B cell (primary cell): ENCODE data around the gene PGM1. TPM values are rescaled to one million over a fixed set of nuclear protein-coding genes. Genes with fewer than 3 reads are reported as not detected.

ENCODE experiments used
- ATAC-seq: fragments of 200-7000 bp; cut with Tn5 transposase; one replicate; pipeline ENCODE4 v1.10.0; 2021; ENCODE audit warnings: low read depth, mild to moderate bottlenecking, moderate number of reproducible peaks, moderate library complexity
- CTCF ChIA-PET: fragments of 350-600 bp; sonication (Branson Sonifier 250); formaldehyde crosslinking; loops from one replicate; lab custom pipeline; 2021; ENCODE audit warnings: antibody characterized with exemption, inconsistent platforms; lab: Charles Lee
- POLR2A ChIA-PET: fragments of 350-600 bp; sonication (Branson Sonifier 250); formaldehyde crosslinking; loops from one replicate; lab custom pipeline; 2021; ENCODE audit warnings: antibody characterized with exemption; lab: Charles Lee
- DNase-seq: peaks from one replicate; pipeline ENCODE4 v3.0.0; 2013
- H2AFZ ChIP-seq: 2 replicates; pipeline ENCODE4 v1.6.1; 2012; ENCODE audit warnings: mild to moderate bottlenecking, low read depth, low read length; ENCODE audit not compliant: insufficient read depth, poor library complexity, severe bottlenecking
- H3K27ac ChIP-seq, 2 donors: 1 replicate in 1 of 2; 2 replicates in 1 of 2; pipeline ENCODE4 v1.5.1; 2012 to 2013; ENCODE audit warnings: low read length in 2 of 2, mild to moderate bottlenecking in 2 of 2, moderate library complexity in 1 of 2
- H3K27me3 ChIP-seq, 4 experiments: fragments of 200-600 bp in 1 of 4; sonication (generic) in 1 of 4; replicated peaks in 1 of 4; 1 replicate in 2 of 4; 2 replicates in 2 of 4; pipeline versions ENCODE4 v1.6.1 to v1.7.0; 2013 to 2016; ENCODE audit warnings: low read length in 3 of 4, mild to moderate bottlenecking in 2 of 4, mixed read lengths in 1 of 4, moderate library complexity in 1 of 4; ENCODE audit not compliant: insufficient read depth in 4 of 4, control insufficient read depth in 3 of 4; ENCODE audit errors: control extremely low read depth in 1 of 4
- H3K36me3 ChIP-seq, 2 experiments: replicated peaks in 1 of 2; 1 replicate in 1 of 2; 2 replicates in 1 of 2; pipeline versions ENCODE4 v1.6.1 to v1.7.1; 2013; ENCODE audit warnings: low read length in 1 of 2; ENCODE audit not compliant: insufficient read depth in 2 of 2, control insufficient read depth in 1 of 2; ENCODE audit errors: control extremely low read depth in 1 of 2, extremely low read depth in 1 of 2
- H3K4me1 ChIP-seq, 2 donors: fragments of 200-600 bp in 1 of 2; sonication (generic) in 1 of 2; 1 replicate in 1 of 2; 2 replicates in 1 of 2; pipeline versions ENCODE4 v1.5.1 to v1.6.1; 2013 to 2017; ENCODE audit warnings: low read length in 2 of 2; ENCODE audit not compliant: control insufficient read depth in 2 of 2, insufficient read depth in 2 of 2
- H3K4me2 ChIP-seq: replicated peaks from 2 replicates; pipeline ENCODE3; 2012; ENCODE audit warnings: mild to moderate bottlenecking, low read depth, low read length; ENCODE audit not compliant: poor library complexity, severe bottlenecking
- H3K4me3 ChIP-seq, 5 experiments: fragments of 200-600 bp in 1 of 5; sonication (generic) in 1 of 5; 1 replicate in 3 of 5; 2 replicates in 2 of 5; pipeline versions ENCODE4 v1.5.1 to v1.7.0; 2011 to 2016; ENCODE audit warnings: low read length in 4 of 5, mild to moderate bottlenecking in 4 of 5, low read depth in 2 of 5, control low read depth in 1 of 5, moderate library complexity in 1 of 5; ENCODE audit not compliant: insufficient read depth in 1 of 5; ENCODE audit errors: control extremely low read depth in 1 of 5, extremely low read depth in 1 of 5
- H3K79me2 ChIP-seq: fragments of 200-600 bp; sonication (generic); one replicate; pipeline ENCODE4 v1.6.0; 2016; ENCODE audit warnings: low read length; ENCODE audit not compliant: control insufficient read depth, insufficient read depth
- H3K9ac ChIP-seq: fragments of 200-600 bp; sonication (generic); 2 replicates; pipeline ENCODE4 v1.6.1; 2017; ENCODE audit warnings: mild to moderate bottlenecking, low read length, moderate library complexity
- H3K9me3 ChIP-seq, 3 donors: one replicate each; pipeline versions ENCODE4 v1.6.1 to v1.7.1; 2013; ENCODE audit warnings: low read length in 2 of 3; ENCODE audit not compliant: control insufficient read depth in 2 of 3, insufficient read depth in 1 of 3; ENCODE audit errors: control extremely low read depth in 1 of 3
- H4K20me1 ChIP-seq: 2 replicates; pipeline ENCODE4 v1.6.0; 2012; ENCODE audit warnings: mild to moderate bottlenecking, low read length; ENCODE audit not compliant: insufficient read depth, control insufficient read depth, poor library complexity, severe bottlenecking
- H3K27ac Mint-ChIP-seq: one replicate; pipeline ENCODE4 v1.8.0; 2021; ENCODE audit warnings: mixed read lengths
- H3K27me3 Mint-ChIP-seq: one replicate; pipeline ENCODE4 v1.8.0; 2021; ENCODE audit warnings: mixed read lengths
- H3K4me1 Mint-ChIP-seq: one replicate; pipeline ENCODE4 v1.8.0; 2021; ENCODE audit warnings: mixed read lengths
- H3K4me3 Mint-ChIP-seq: one replicate; pipeline ENCODE4 v1.8.0; 2021; ENCODE audit warnings: mixed read lengths
- H3K9me3 Mint-ChIP-seq: one replicate; pipeline ENCODE4 v1.8.0; 2022; ENCODE audit warnings: mixed read lengths; ENCODE audit not compliant: insufficient read depth
- CTCF ChIP-seq: fragments of 200-600 bp; IDR thresholded peaks from one replicate; pipeline ENCODE4 v1.8.0; 2022; ENCODE audit warnings: antibody characterized with exemption, mild to moderate bottlenecking
- EZH2 ChIP-seq: IDR thresholded peaks from 2 replicates; pipeline ENCODE4 v1.6.1; 2012; ENCODE audit warnings: borderline replicate concordance, low read depth, mild to moderate bottlenecking, moderate library complexity, low read length; ENCODE audit not compliant: insufficient read depth, poor library complexity, severe bottlenecking
- WGBS: methylation state at CpG from one replicate; pipeline ENCODE4 v1.1.5; 2013; ENCODE audit warnings: missing lambda C conversion rate; ENCODE audit not compliant: insufficient coverage; 5-methylcytosine and 5-hydroxymethylcytosine counted together
- intact Hi-C: fragments of 100-400 bp; cut with micrococcal nuclease; formaldehyde crosslinking; loops from one replicate; pipeline ENCODE4 v1.10.0; 2022
- polyA plus RNA-seq: library from polyadenylated mRNA; depleted of rRNA; stranded (reverse); fragments of >200 nt; gene quantifications from 2 replicates; pipeline ENCODE4 v1.2.3, GENCODE V29; 2012
- total RNA-seq, 2 donors: library from RNA; stranded (reverse); fragments of 120-200 nt in 1 of 2; gene quantifications; 1 replicate in 1 of 2; 2 replicates in 1 of 2; pipeline versions ENCODE4 v1.2.3 to v1.2.4, GENCODE V29; 2013 to 2022

PGM1 gene
- total and polyA plus RNA-seq, 2 donors (not counting 1 experiment from before 2014, with no cell fraction given), result 4.2 to 13.2 TPM

GRCh38 chr1:63677497-63677896 is 84.3 kb downstream of the PGM1 start:
- Mint-ChIP-seq H3K4me1 (no peaks in the 10 kb centered on the region), H3K4me3 (no peak overlapping the region), H3K27ac (no peak overlapping the region), H3K27me3 (peaks cover 3% of the 10 kb centered on the region), H3K9me3 (no peaks in the 10 kb centered on the region)
- Histone ChIP-seq H3K36me3 (no peaks in the 10 kb centered on the region), H3K4me3 (no peak overlapping the region), H2AFZ (no peak overlapping the region), H3K27ac (no peak overlapping the region), H4K20me1 (no peaks in the 10 kb centered on the region), H3K9me3 (peaks cover 1 to 5% (median 3%) of the 10 kb centered on the region in 3 donors), H3K9ac (no peak overlapping the region), H3K4me2 (no peak overlapping the region), H3K27me3 (peaks cover 0 to 3% (median 0%) of the 10 kb centered on the region in 4 experiments), H3K4me1 (no peaks in the 10 kb centered on the region), H3K79me2 (no peaks in the 10 kb centered on the region)
- DNase-seq, result no peak
- intact Hi-C loops, result no loop called here
- WGBS, result 85% methylated on average over 3 of the region's 3 CpGs
- CTCF ChIA-PET, result interaction anchor here (1.3 to 4.7 kb wide), 2 partner anchors 11 to 460 kb away, joined by 4 to 27 read pairs; no protein-coding TSS in a partner anchor
- TF ChIP-seq CTCF (no peak), EZH2 (no peak)
- POLR2A ChIA-PET, result no interaction called here
- ATAC-seq, result no peak

- H4K20me1 ChIP-seq, result no peaks in the 10 kb centered on the region
- H3K27me3 ChIP-seq, result peaks cover 0 to 3% (median 0%) of the 10 kb centered on the region in 4 experiments
- ChIA-PET CTCF (no interaction called here), POLR2A (no interaction called here)
- no peak overlapping the region for H3K4me2 ChIP-seq
- H3K4me1 ChIP-seq, result no peaks in the 10 kb centered on the region
- no peak overlapping the region for H3K27ac ChIP-seq
- Mint-ChIP-seq H3K4me1 (no peaks in the 10 kb centered on the region), H3K27me3 (peaks cover 7% of the 10 kb centered on the region), H3K4me3 (no peak overlapping the region), H3K27ac (no peak overlapping the region), H3K9me3 (no peaks in the 10 kb centered on the region)
- H3K79me2 ChIP-seq, result no peaks in the 10 kb centered on the region
- H3K9me3 ChIP-seq, result peaks cover 1 to 5% (median 3%) of the 10 kb centered on the region in 3 donors
- no CpG with 5 or more reads among the region's 1 CpG for whole genome bisulfite sequencing
- no peaks in the 10 kb centered on the region for H3K36me3 ChIP-seq
- TF ChIP-seq CTCF, result no peak
- TF ChIP-seq EZH2, result no peak
- intact Hi-C loops, result no loop called here
- ATAC-seq (no peak), DNase-seq (no peak)
- H3K4me3 ChIP-seq, result no peak overlapping the region
- no peak overlapping the region for H2AFZ ChIP-seq
- no peak overlapping the region for H3K9ac ChIP-seq
Observed at GRCh38 chr1:63678200-63678599, 85.0 kb downstream of the PGM1 start.
